ENCODE results near the gene GRK2. TPM values are rescaled to one million over a fixed set of nuclear protein-coding genes. Genes with fewer than 3 reads are reported as not detected.
A peak's percentile ranks its signal among the peaks of the same experiment; 100 is the strongest.

GRK2 gene
- total RNA-seq, 2 donors from 2014 or later, result 379 to 422 TPM

GRCh38 chr11:67268962-67269268 lies 2.6 kb downstream of the GRK2 start:
- H3K4me1 Mint-ChIP-seq (ENCODE audit: low read depth), result peaks cover 79% of the 10 kb centered on the region
- H3K27ac Mint-ChIP-seq, result no peak overlapping the region
- peak overlapping the region; percentile 97 to 98 for H3K4me3 Mint-ChIP-seq
- peaks cover 20 to 27% of the 10 kb centered on the region in 2 donors for H3K36me3 Mint-ChIP-seq (ENCODE audit: insufficient read depth in 2 of 2)
- no peaks in the 10 kb centered on the region for H3K9me3 Mint-ChIP-seq
- ATAC-seq (replicated peaks in 1 of 2), result no peak
- H3K27me3 Mint-ChIP-seq (ENCODE audit: low read depth), result no peaks in the 10 kb centered on the region
- no peak for DNase-seq

GRCh38 chr11:67269401-67270255 lies 3.4 kb downstream of the GRK2 start:
- H3K27me3 Mint-ChIP-seq (ENCODE audit: low read depth), result no peaks in the 10 kb centered on the region
- no peak for DNase-seq

GRCh38 chr11:67270256-67271204 lies 4.3 kb downstream of the GRK2 start:
- DNase-seq (no peak), ATAC-seq (replicated peaks in 1 of 2) (no peak)
- Mint-ChIP-seq H3K27me3 (ENCODE audit: low read depth) (no peaks in the 10 kb centered on the region), H3K36me3 (ENCODE audit: insufficient read depth in 2 of 2) (peaks cover 20 to 30% of the 10 kb centered on the region in 2 donors), H3K9me3 (no peaks in the 10 kb centered on the region), H3K4me1 (ENCODE audit: low read depth) (peaks cover 78% of the 10 kb centered on the region), H3K27ac (peak overlapping the region; percentile 87), H3K4me3 (peak overlapping the region; percentile 97 to 98)

More at GRCh38 chr11:67269401-67270255, 3.4 kb downstream of the GRK2 start:
- peak overlapping the region; percentile 87 for H3K27ac Mint-ChIP-seq
- no peaks in the 10 kb centered on the region for H3K9me3 Mint-ChIP-seq
- no peak for ATAC-seq (replicated peaks in 1 of 2)
- peak overlapping the region; percentile 97 to 98 for H3K4me3 Mint-ChIP-seq
- peaks cover 20 to 30% of the 10 kb centered on the region in 2 donors for H3K36me3 Mint-ChIP-seq (ENCODE audit: insufficient read depth in 2 of 2)
- H3K4me1 Mint-ChIP-seq (ENCODE audit: low read depth), result peaks cover 78% of the 10 kb centered on the region

GRCh38 chr11:67271205-67271540 lies 4.9 kb downstream of the GRK2 start:
- DNase-seq, result no peak
- Mint-ChIP-seq H3K4me3 (peak overlapping the region; percentile 97 to 98), H3K27ac (peak overlapping the region; percentile 87), H3K9me3 (no peaks in the 10 kb centered on the region), H3K36me3 (ENCODE audit: insufficient read depth in 2 of 2) (peaks cover 20 to 31% of the 10 kb centered on the region in 2 donors), H3K27me3 (ENCODE audit: low read depth) (no peaks in the 10 kb centered on the region), H3K4me1 (ENCODE audit: low read depth) (peaks cover 78% of the 10 kb centered on the region)
- no peak for ATAC-seq (replicated peaks in 1 of 2)

- peak; percentile 80 to 84 for DNase-seq
- peak; percentile 38 to 45 for ATAC-seq (replicated peaks in 1 of 2)
- peaks cover 84% of the 10 kb centered on the region for H3K4me1 Mint-ChIP-seq (ENCODE audit: low read depth)
These were observed 5.4 kb downstream of the GRK2 start for GRCh38 chr11:67271541-67272284.

GRCh38 chr11:67272327-67273259 lies 6.3 kb downstream of the GRK2 start:
- Mint-ChIP-seq H3K9me3 (no peaks in the 10 kb centered on the region), H3K27me3 (ENCODE audit: low read depth) (no peaks in the 10 kb centered on the region), H3K36me3 (ENCODE audit: insufficient read depth in 2 of 2) (peaks cover 13 to 25% of the 10 kb centered on the region in 2 donors), H3K4me1 (ENCODE audit: low read depth) (peaks cover 93% of the 10 kb centered on the region), H3K27ac (peak overlapping the region; percentile 70), H3K4me3 (peak overlapping the region; percentile 97 to 98)
- ATAC-seq (replicated peaks in 1 of 2) (peak in 1 of 2 donors; percentile 23), DNase-seq (no peak)

More at GRCh38 chr11:67271541-67272284, 5.4 kb downstream of the GRK2 start:
- H3K4me3 Mint-ChIP-seq, result peak overlapping the region; percentile 97 to 98
- peak overlapping the region; percentile 87 for H3K27ac Mint-ChIP-seq
- no peaks in the 10 kb centered on the region for H3K9me3 Mint-ChIP-seq
- peaks cover 20 to 31% of the 10 kb centered on the region in 2 donors for H3K36me3 Mint-ChIP-seq (ENCODE audit: insufficient read depth in 2 of 2)
- no peaks in the 10 kb centered on the region for H3K27me3 Mint-ChIP-seq (ENCODE audit: low read depth)

GRCh38 chr11:67273260-67273990 lies 7.2 kb downstream of the GRK2 start:
- no peaks in the 10 kb centered on the region for H3K27me3 Mint-ChIP-seq (ENCODE audit: low read depth)

GRCh38 chr11:67274768-67275605 lies 8.7 kb downstream of the GRK2 start:
- DNase-seq (no peak), ATAC-seq (replicated peaks in 1 of 2) (no peak)
- peaks cover 10 to 27% of the 10 kb centered on the region in 2 donors for H3K36me3 Mint-ChIP-seq (ENCODE audit: insufficient read depth in 2 of 2)
- peak overlapping the region; percentile 81 for H3K27ac Mint-ChIP-seq
- H3K4me3 Mint-ChIP-seq, result peak overlapping the region; percentile 82 to 97
- no peaks in the 10 kb centered on the region for H3K9me3 Mint-ChIP-seq
- H3K27me3 Mint-ChIP-seq (ENCODE audit: low read depth), result no peaks in the 10 kb centered on the region
- peaks cover 97% of the 10 kb centered on the region for H3K4me1 Mint-ChIP-seq (ENCODE audit: low read depth)

More at GRCh38 chr11:67273260-67273990, 7.2 kb downstream of the GRK2 start:
- Mint-ChIP-seq H3K27ac (peak overlapping the region; percentile 81), H3K4me3 (peak overlapping the region; percentile 97 to 98), H3K4me1 (ENCODE audit: low read depth) (peaks cover 95% of the 10 kb centered on the region), H3K36me3 (ENCODE audit: insufficient read depth in 2 of 2) (peaks cover 8 to 19% of the 10 kb centered on the region in 2 donors), H3K9me3 (no peaks in the 10 kb centered on the region)
- ATAC-seq (replicated peaks in 1 of 2), result no peak
- no peak for DNase-seq

GRCh38 chr11:67275606-67276409 lies 9.5 kb downstream of the GRK2 start:
- Mint-ChIP-seq H3K27ac (peak overlapping the region; percentile 81), H3K4me1 (ENCODE audit: low read depth) (peaks cover 92% of the 10 kb centered on the region), H3K9me3 (no peaks in the 10 kb centered on the region), H3K36me3 (ENCODE audit: insufficient read depth in 2 of 2) (peaks cover 4 to 23% of the 10 kb centered on the region in 2 donors), H3K27me3 (ENCODE audit: low read depth) (no peaks in the 10 kb centered on the region), H3K4me3 (peak overlapping the region; percentile 75 to 97)
- no peak for ATAC-seq (replicated peaks in 1 of 2)
- DNase-seq, result peak; percentile 31 to 40

- Mint-ChIP-seq H3K27me3 (ENCODE audit: low read depth) (no peaks in the 10 kb centered on the region), H3K9me3 (no peaks in the 10 kb centered on the region), H3K4me3 (peak overlapping the region; percentile 75 to 97), H3K27ac (peak overlapping the region; percentile 81), H3K4me1 (ENCODE audit: low read depth) (peaks cover 82% of the 10 kb centered on the region), H3K36me3 (ENCODE audit: insufficient read depth in 2 of 2) (peaks cover 3 to 22% of the 10 kb centered on the region in 2 donors)
- DNase-seq (peak; percentile 66 to 69), ATAC-seq (replicated peaks in 1 of 2) (peak; percentile 60 to 65)
These were observed 10.5 kb downstream of the GRK2 start for GRCh38 chr11:67276781-67277230.

Measured in activated T-cell treated with anti-CD3 and anti-CD28 coated beads, Interleukin-2, amount 50 U/mL, for 72 hours (primary cell).